Smooth muscle cell (in vitro differentiated cells): ENCODE results near the gene PDPN. TPM values are rescaled to one million over a fixed set of nuclear protein-coding genes. Genes with fewer than 3 reads are reported as not detected.

Source experiments
- DNase-seq: peaks from one replicate; lab custom pipeline; 2025; ENCODE audit not compliant: unreplicated experiment; lab: John Stamatoyannopoulos, UW
- H2AFZ ChIP-seq: fragments of 200-600 bp; sonication (generic); 2 replicates; pipeline ENCODE4 v1.6.0; 2016; ENCODE audit warnings: antibody characterized with exemption, low read depth, mild to moderate bottlenecking
- H3F3A ChIP-seq: fragments of 200-600 bp; sonication (generic); 2 replicates; pipeline ENCODE4 v1.6.0; 2017; ENCODE audit warnings: antibody characterized with exemption, low read depth
- H3K27ac ChIP-seq: fragments of 200-600 bp; sonication (generic); 2 replicates; pipeline ENCODE4 v1.5.1; 2016; ENCODE audit warnings: low read depth, mild to moderate bottlenecking
- H3K27me3 ChIP-seq: fragments of 200-600 bp; sonication (generic); 2 replicates; pipeline ENCODE4 v1.6.1; 2016; ENCODE audit warnings: low read depth, mild to moderate bottlenecking
- H3K36me3 ChIP-seq: fragments of 200-600 bp; sonication (generic); 2 replicates; pipeline ENCODE4 v1.5.1; 2016; ENCODE audit warnings: low read depth
- H3K4me1 ChIP-seq: fragments of 200-600 bp; sonication (generic); 2 replicates; pipeline ENCODE4 v1.5.1; 2016; ENCODE audit warnings: low read depth
- H3K4me2 ChIP-seq: fragments of 200-600 bp; sonication (generic); 2 replicates; pipeline ENCODE4 v1.6.0; 2016; ENCODE audit warnings: mild to moderate bottlenecking
- H3K4me3 ChIP-seq: fragments of 200-600 bp; sonication (generic); 2 replicates; pipeline ENCODE4 v1.5.1; 2016; ENCODE audit warnings: mild to moderate bottlenecking
- H3K79me2 ChIP-seq: fragments of 200-600 bp; sonication (generic); 2 replicates; pipeline ENCODE4 v1.6.0; 2016; ENCODE audit warnings: low read depth, mild to moderate bottlenecking
- H3K9ac ChIP-seq: fragments of 200-600 bp; sonication (generic); 2 replicates; pipeline ENCODE4 v1.6.0; 2016; ENCODE audit warnings: low read depth
- H3K9me3 ChIP-seq: fragments of 200-600 bp; sonication (generic); replicated peaks from 2 replicates; pipeline ENCODE4 v1.5.1; 2016; ENCODE audit warnings: low read depth
- H4K20me1 ChIP-seq: fragments of 200-600 bp; sonication (generic); 2 replicates; pipeline ENCODE4 v1.6.0; 2016; ENCODE audit warnings: low read depth
- CTCF ChIP-seq: fragments of 200-600 bp; sonication (generic); IDR thresholded peaks from 2 replicates; pipeline ENCODE4 v1.5.1; 2017; ENCODE audit warnings: borderline replicate concordance, mild to moderate bottlenecking, antibody characterized with exemption; ENCODE audit not compliant: insufficient read depth, poor library complexity, severe bottlenecking
- WGBS: methylation state at CpG from one replicate; pipeline ENCODE4 v1.1.7; 2016; ENCODE audit warnings: low lambda C conversion rate; 5-methylcytosine and 5-hydroxymethylcytosine counted together
- polyA plus RNA-seq: library from polyadenylated mRNA; unstranded; fragments of >200 nt; fragmentation: Nextera tagmentation; extraction: Ambion mirVana; gene quantifications from 2 replicates; pipeline ENCODE4 v1.2.1, GENCODE V29; 2016
- total RNA-seq: library from RNA; depleted of rRNA; stranded (reverse); fragments of >200 nt; gene quantifications from 2 replicates; pipeline ENCODE4 v1.2.3, GENCODE V29; 2014

Gene PDPN
- total and polyA plus RNA-seq, 2 experiments from 2014 or later: 414 to 459 TPM

DNA sequence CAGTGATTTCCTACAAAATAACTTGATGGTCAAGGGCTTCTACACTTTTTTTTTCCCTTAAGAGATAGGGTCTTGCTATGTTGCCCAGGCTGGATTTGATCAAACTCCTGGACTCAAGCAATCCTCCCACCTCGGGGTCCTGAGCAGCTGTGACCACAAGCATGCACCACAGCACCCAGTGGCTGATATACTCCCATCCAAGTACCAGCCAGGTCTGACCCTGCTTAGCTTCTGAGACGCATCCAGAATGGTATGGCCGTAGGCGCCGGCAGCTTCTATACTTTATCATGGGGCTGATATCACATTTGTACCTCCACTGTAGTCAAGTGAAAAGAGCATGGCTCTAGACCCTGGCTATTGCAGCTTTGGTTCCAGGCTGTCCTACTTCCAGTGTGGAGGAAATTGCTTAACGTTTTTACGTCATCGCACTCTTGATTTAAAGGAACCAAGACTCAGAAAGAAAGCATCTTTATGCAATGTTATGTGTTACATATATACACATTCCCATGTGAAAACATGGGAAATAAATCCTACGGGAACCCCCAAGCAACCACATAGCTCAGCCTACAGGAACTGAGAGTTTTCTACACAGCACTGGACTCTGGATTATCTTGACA lies 39.5 kb downstream of the PDPN start:
- WGBS: 94% methylated on average over 9 of the region's 9 CpGs

GRCh38 chr1:13624526-13624925 lies 40.9 kb downstream of the PDPN start:
- Histone ChIP-seq H2AFZ (no peak overlapping the region), H3F3A (peaks cover 5% of the 10 kb centered on the region), H3K27me3 (no peaks in the 10 kb centered on the region), H3K36me3 (no peaks in the 10 kb centered on the region), H4K20me1 (no peaks in the 10 kb centered on the region), H3K9ac (no peak overlapping the region), H3K9me3 (no peaks in the 10 kb centered on the region), H3K79me2 (no peaks in the 10 kb centered on the region), H3K4me1 (no peaks in the 10 kb centered on the region), H3K27ac (no peak overlapping the region), H3K4me2 (no peak overlapping the region), H3K4me3 (no peak overlapping the region)
- WGBS: 96% methylated on average over 6 of the region's 6 CpGs
- TF ChIP-seq CTCF: no peak
- no peak for DNase-seq

More for the DNA sequence above, 39.5 kb downstream of the PDPN start:
- H4K20me1 ChIP-seq: no peaks in the 10 kb centered on the region
- H3K9me3 ChIP-seq: no peaks in the 10 kb centered on the region
- H3K27ac ChIP-seq: no peak overlapping the region
- no peaks in the 10 kb centered on the region for H3K27me3 ChIP-seq
- no peak for TF ChIP-seq CTCF
- DNase-seq: no peak
- no peaks in the 10 kb centered on the region for H3K36me3 ChIP-seq
- no peak overlapping the region for H3K4me3 ChIP-seq
- peaks cover 12% of the 10 kb centered on the region for H3F3A ChIP-seq
- no peak overlapping the region for H2AFZ ChIP-seq
- H3K4me2 ChIP-seq: no peak overlapping the region
- H3K9ac ChIP-seq: no peak overlapping the region
- H3K4me1 ChIP-seq: no peaks in the 10 kb centered on the region
- no peaks in the 10 kb centered on the region for H3K79me2 ChIP-seq

DNA sequence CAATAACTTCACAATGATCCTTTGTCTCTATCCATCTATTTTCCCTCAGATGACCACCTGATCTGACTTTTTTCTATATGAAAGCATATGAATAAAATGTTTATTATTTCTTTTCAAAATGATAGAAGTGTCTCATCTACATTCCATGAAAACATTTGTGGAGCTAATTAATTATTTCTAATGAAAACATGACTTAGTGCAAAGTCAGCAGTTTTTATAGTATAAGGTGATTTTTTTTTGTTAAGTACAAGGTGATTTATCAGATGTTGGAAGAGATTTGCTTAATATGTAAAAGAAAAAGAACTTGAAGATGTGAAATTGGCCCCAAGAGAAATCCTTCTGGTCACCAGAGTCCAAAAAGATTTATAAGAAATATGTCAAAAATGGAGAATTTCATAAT lies 43.5 kb downstream of the PDPN start:
- no peak overlapping the region for H3K4me3 ChIP-seq
- no peak overlapping the region for H3K27ac ChIP-seq
- no peak overlapping the region for H3K9ac ChIP-seq
- no peak for DNase-seq
- H3K27me3 ChIP-seq: no peaks in the 10 kb centered on the region
- no peaks in the 10 kb centered on the region for H3K4me1 ChIP-seq
- no peaks in the 10 kb centered on the region for H3F3A ChIP-seq
- H3K9me3 ChIP-seq: no peaks in the 10 kb centered on the region
- no peak overlapping the region for H2AFZ ChIP-seq
- H3K79me2 ChIP-seq: no peaks in the 10 kb centered on the region
- no peak overlapping the region for H3K4me2 ChIP-seq
- no peaks in the 10 kb centered on the region for H4K20me1 ChIP-seq
- no peak for TF ChIP-seq CTCF
- no peaks in the 10 kb centered on the region for H3K36me3 ChIP-seq

- WGBS: 97% methylated on average over 3 of the region's 3 CpGs
- Histone ChIP-seq H3K9me3 (no peaks in the 10 kb centered on the region), H3K9ac (no peak overlapping the region), H3K79me2 (no peaks in the 10 kb centered on the region), H3K36me3 (no peaks in the 10 kb centered on the region), H3K27me3 (no peaks in the 10 kb centered on the region), H3K4me2 (no peak overlapping the region), H2AFZ (no peak overlapping the region), H3K27ac (no peak overlapping the region), H3K4me3 (no peak overlapping the region), H3F3A (no peaks in the 10 kb centered on the region), H3K4me1 (no peaks in the 10 kb centered on the region), H4K20me1 (no peaks in the 10 kb centered on the region)
- TF ChIP-seq CTCF: no peak
- DNase-seq: no peak
Observed at GRCh38 chr1:13628218-13628617, 44.6 kb downstream of the PDPN start.
